Mesenchymal stem cell (in vitro differentiated cells and primary cell): Measurements from ENCODE around the gene MVB12B.

Experiments used
- DNase-seq: peaks from one replicate; pipeline ENCODE4 v3.0.0-alpha.2; 2013
- H2AFZ ChIP-seq: one replicate; pipeline ENCODE4 v1.6.1; 2013; ENCODE audit warnings: low read depth, mild to moderate bottlenecking, control low read depth, inconsistent platforms, low read length, moderate library complexity
- H2AK5ac ChIP-seq: 2 replicates; pipeline ENCODE4 v1.6.1; 2013; ENCODE audit warnings: low read length, moderate library complexity, mild to moderate bottlenecking, inconsistent platforms; ENCODE audit not compliant: severe bottlenecking
- H2BK120ac ChIP-seq: one replicate; pipeline ENCODE4 v1.6.1; 2013; ENCODE audit warnings: low read depth, mild to moderate bottlenecking, inconsistent platforms, low read length, moderate library complexity
- H2BK12ac ChIP-seq, 2 experiments: one replicate each; pipeline ENCODE4 v1.6.1; 2013; ENCODE audit warnings: inconsistent platforms in 2 of 2, low read length in 2 of 2, mild to moderate bottlenecking in 2 of 2, moderate library complexity in 2 of 2, control low read depth in 1 of 2
- H2BK15ac ChIP-seq: one replicate; pipeline ENCODE4 v1.6.1; 2013; ENCODE audit warnings: mild to moderate bottlenecking, low read depth, inconsistent platforms; ENCODE audit not compliant: poor library complexity, severe bottlenecking
- H2BK5ac ChIP-seq: 2 replicates; pipeline ENCODE4 v1.6.1; 2013; ENCODE audit warnings: low read depth, mild to moderate bottlenecking, low read length, control low read depth, inconsistent platforms; ENCODE audit not compliant: poor library complexity, severe bottlenecking
- H3K14ac ChIP-seq, 2 experiments: one replicate each; pipeline ENCODE4 v1.6.1; 2013; ENCODE audit warnings: inconsistent platforms in 2 of 2, low read length in 2 of 2, control low read depth in 1 of 2, mild to moderate bottlenecking in 1 of 2, moderate library complexity in 1 of 2
- H3K18ac ChIP-seq, 2 experiments: one replicate each; pipeline ENCODE4 v1.6.1; 2013; ENCODE audit warnings: inconsistent platforms in 2 of 2, low read length in 2 of 2, control low read depth in 1 of 2, low read depth in 1 of 2, mild to moderate bottlenecking in 1 of 2
- H3K23ac ChIP-seq, 2 experiments: one replicate each; pipeline ENCODE4 v1.6.1; 2013; ENCODE audit warnings: inconsistent platforms in 2 of 2, low read length in 2 of 2, mild to moderate bottlenecking in 2 of 2, moderate library complexity in 2 of 2, control low read depth in 1 of 2
- H3K27ac ChIP-seq: 2 replicates; pipeline ENCODE4 v1.5.1; 2013; ENCODE audit warnings: mild to moderate bottlenecking, moderate library complexity, low read length, control low read depth, inconsistent platforms; ENCODE audit not compliant: poor library complexity, severe bottlenecking
- H3K27me3 ChIP-seq, 2 experiments: 2 replicates each; pipeline versions ENCODE4 v1.6.1 to v1.7.0; 2013; ENCODE audit warnings: low read length in 2 of 2, mild to moderate bottlenecking in 2 of 2, moderate library complexity in 2 of 2, control low read depth in 1 of 2, inconsistent platforms in 1 of 2; ENCODE audit not compliant: control insufficient read depth in 1 of 2, insufficient read depth in 1 of 2
- H3K36me3 ChIP-seq, 2 experiments: 2 replicates each; pipeline versions ENCODE4 v1.6.1 to v1.7.0; 2013; ENCODE audit warnings: low read length in 2 of 2, control low read depth in 1 of 2, inconsistent platforms in 1 of 2, low read depth in 1 of 2, mild to moderate bottlenecking in 1 of 2; ENCODE audit not compliant: insufficient read depth in 2 of 2, control insufficient read depth in 1 of 2
- H3K4ac ChIP-seq, 2 experiments: one replicate each; pipeline ENCODE4 v1.6.1; 2013; ENCODE audit warnings: inconsistent platforms in 2 of 2, low read length in 2 of 2, mild to moderate bottlenecking in 2 of 2, moderate library complexity in 2 of 2, control low read depth in 1 of 2, low read depth in 1 of 2
- H3K4me1 ChIP-seq: 2 replicates; pipeline ENCODE4 v1.6.1; 2013; ENCODE audit warnings: low read depth, low read length, control low read depth; ENCODE audit not compliant: control insufficient read depth, insufficient read depth
- H3K4me2 ChIP-seq: 2 replicates; pipeline ENCODE4 v1.6.1; 2013; ENCODE audit warnings: low read length, mild to moderate bottlenecking, inconsistent platforms; ENCODE audit not compliant: poor library complexity, severe bottlenecking
- H3K4me3 ChIP-seq, 2 experiments: 2 replicates each; pipeline versions ENCODE4 v1.5.1 to v1.7.0; 2013; ENCODE audit warnings: low read length in 2 of 2, mild to moderate bottlenecking in 2 of 2, control low read depth in 1 of 2, low read depth in 1 of 2; ENCODE audit not compliant: insufficient read depth in 1 of 2
- H3K79me1 ChIP-seq: replicated peaks from 2 replicates; pipeline ENCODE4 v1.6.1; 2013; ENCODE audit warnings: mild to moderate bottlenecking, control low read depth, low read length, inconsistent platforms; ENCODE audit not compliant: poor library complexity, severe bottlenecking
- H3K9ac ChIP-seq: 2 replicates; pipeline ENCODE4 v1.7.0; 2013; ENCODE audit warnings: mild to moderate bottlenecking, low read length, moderate library complexity
- H3K9me3 ChIP-seq: 2 replicates; pipeline ENCODE4 v1.7.0; 2013; ENCODE audit warnings: mild to moderate bottlenecking, low read length; ENCODE audit not compliant: control insufficient read depth
- H4K8ac ChIP-seq: one replicate; pipeline ENCODE4 v1.6.1; 2013; ENCODE audit warnings: inconsistent platforms, mild to moderate bottlenecking, low read length, moderate library complexity
- H4K91ac ChIP-seq: one replicate; pipeline ENCODE4 v1.6.1; 2013; ENCODE audit warnings: mild to moderate bottlenecking, low read length, inconsistent platforms
- WGBS: methylation state at CpG from one replicate; pipeline ENCODE4 v1.1.7; 2013; ENCODE audit warnings: mixed read lengths; 5-methylcytosine and 5-hydroxymethylcytosine counted together

Gene MVB12B

DNA sequence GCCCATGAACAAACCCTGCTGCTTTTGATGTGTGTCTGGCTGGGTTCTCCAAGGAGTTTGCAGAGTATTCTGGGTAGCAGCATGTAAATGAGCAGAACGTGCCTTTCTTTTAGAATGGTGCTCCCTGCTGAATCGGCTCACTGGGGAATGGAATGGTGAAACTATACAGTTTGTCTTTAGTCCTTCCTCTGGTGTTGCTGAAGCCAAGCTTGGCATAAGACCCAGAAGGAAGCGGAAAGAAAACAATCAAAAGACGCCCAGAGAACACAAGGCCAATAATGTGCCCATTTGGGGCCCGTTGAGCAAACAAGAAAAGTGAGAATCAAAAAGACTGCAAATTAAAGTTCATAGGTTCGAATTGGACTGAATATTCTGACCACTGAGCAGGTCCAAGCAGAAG, 60.1 kb downstream of the MVB12B start:
- Histone ChIP-seq H3K27ac (no peak overlapping the region), H3K27me3 (no peaks in the 10 kb centered on the region), H2BK15ac (no peak overlapping the region), H3K14ac (no peak overlapping the region), H3K4me1 (no peaks in the 10 kb centered on the region), H4K91ac (no peak overlapping the region), H3K23ac (no peak overlapping the region), H3K4me3 (no peak overlapping the region), H3K36me3 (peaks cover 0 to 25% of the 10 kb centered on the region in 2 experiments), H3K9ac (no peak overlapping the region), H3K4me2 (no peak overlapping the region), H3K4ac (no peak overlapping the region), H3K18ac (no peak overlapping the region), H2AK5ac (no peak overlapping the region), H2BK120ac (no peak overlapping the region), H2BK5ac (no peak overlapping the region), H2AFZ (no peak overlapping the region), H3K79me1 (no peaks in the 10 kb centered on the region), H2BK12ac (no peak overlapping the region), H3K9me3 (no peaks in the 10 kb centered on the region), H4K8ac (no peak overlapping the region)
- no peak for DNase-seq
- 91% methylated on average over 6 of the region's 6 CpGs for WGBS

DNA sequence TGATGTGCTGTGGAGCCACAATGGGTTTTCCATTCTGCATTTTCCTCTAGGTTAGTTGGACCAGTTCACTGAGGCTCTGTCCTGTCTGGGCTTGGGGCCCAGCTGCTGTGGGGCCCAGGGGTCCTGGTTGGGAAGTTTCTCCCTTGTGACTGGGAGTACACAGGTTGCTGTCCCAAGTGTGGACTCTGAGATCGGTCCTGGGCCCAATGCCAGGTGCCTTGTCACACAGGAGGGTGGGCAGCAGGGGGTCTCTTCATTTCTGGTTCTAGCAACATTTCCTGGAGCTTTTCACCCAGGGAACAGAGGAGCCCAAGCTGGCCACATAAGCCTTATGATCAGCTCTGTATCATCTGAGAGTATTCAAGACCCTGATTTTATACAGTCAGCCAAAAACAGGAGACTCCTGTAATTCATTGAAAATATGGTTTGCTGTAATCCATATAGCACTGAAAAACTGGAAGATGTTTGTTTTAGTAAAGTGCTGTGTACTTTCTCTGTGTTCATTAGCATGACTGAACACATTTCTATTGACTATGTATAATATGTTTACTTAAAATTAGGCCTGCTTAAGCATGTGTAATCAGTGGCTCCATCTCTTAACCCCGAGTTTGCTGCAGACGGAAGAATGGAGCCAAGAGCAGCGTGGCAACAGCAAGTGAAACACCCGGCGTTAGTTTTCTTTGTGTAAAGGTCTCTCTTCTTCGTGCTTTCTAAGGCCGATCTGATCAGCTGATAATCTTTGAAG, 62.5 kb downstream of the MVB12B start:
- no peak overlapping the region for H2BK12ac ChIP-seq
- H4K8ac ChIP-seq = no peak overlapping the region
- no peak overlapping the region for H3K9ac ChIP-seq
- no peak overlapping the region for H3K4me2 ChIP-seq
- no peaks in the 10 kb centered on the region for H3K27me3 ChIP-seq
- H4K91ac ChIP-seq = no peak overlapping the region
- H3K79me1 ChIP-seq = no peaks in the 10 kb centered on the region
- no peak overlapping the region for H3K18ac ChIP-seq
- no peak overlapping the region for H2AFZ ChIP-seq
- no peak overlapping the region for H3K14ac ChIP-seq
- H3K4me1 ChIP-seq = peaks cover 1% of the 10 kb centered on the region
- no peak overlapping the region for H3K4ac ChIP-seq
- no peak overlapping the region for H2BK15ac ChIP-seq
- no peak overlapping the region for H2BK5ac ChIP-seq
- H3K9me3 ChIP-seq = no peaks in the 10 kb centered on the region
- WGBS = 87% methylated on average over 8 of the region's 8 CpGs
- no peak for DNase-seq
- peaks cover 9 to 39% of the 10 kb centered on the region in 2 experiments for H3K36me3 ChIP-seq
- H3K4me3 ChIP-seq = no peak overlapping the region
- no peak overlapping the region for H2BK120ac ChIP-seq
- H3K27ac ChIP-seq = no peak overlapping the region
- H3K23ac ChIP-seq = no peak overlapping the region
- H2AK5ac ChIP-seq = no peak overlapping the region

GRCh38 chr9:126389992-126390391, 63.4 kb downstream of the MVB12B start:
- H2BK5ac ChIP-seq = no peak overlapping the region
- H3K9ac ChIP-seq = no peak overlapping the region
- no peak overlapping the region for H2BK15ac ChIP-seq
- no peak overlapping the region for H2BK12ac ChIP-seq
- H3K14ac ChIP-seq = no peak overlapping the region
- no peak overlapping the region for H4K91ac ChIP-seq
- H3K9me3 ChIP-seq = no peaks in the 10 kb centered on the region
- H3K4ac ChIP-seq = no peak overlapping the region
- no peak overlapping the region for H2AFZ ChIP-seq
- no peak overlapping the region for H4K8ac ChIP-seq
- DNase-seq = no peak
- peaks cover 3% of the 10 kb centered on the region for H3K4me1 ChIP-seq
- no peak overlapping the region for H2BK120ac ChIP-seq
- H3K36me3 ChIP-seq = peaks cover 9 to 39% of the 10 kb centered on the region in 2 experiments
- no peak overlapping the region for H2AK5ac ChIP-seq
- no peaks in the 10 kb centered on the region for H3K27me3 ChIP-seq
- no peaks in the 10 kb centered on the region for H3K79me1 ChIP-seq
- H3K4me3 ChIP-seq = no peak overlapping the region
- 53% methylated on average over 2 of the region's 2 CpGs for WGBS
- H3K4me2 ChIP-seq = no peak overlapping the region
- no peak overlapping the region for H3K18ac ChIP-seq
- H3K27ac ChIP-seq = no peak overlapping the region
- no peak overlapping the region for H3K23ac ChIP-seq

DNA sequence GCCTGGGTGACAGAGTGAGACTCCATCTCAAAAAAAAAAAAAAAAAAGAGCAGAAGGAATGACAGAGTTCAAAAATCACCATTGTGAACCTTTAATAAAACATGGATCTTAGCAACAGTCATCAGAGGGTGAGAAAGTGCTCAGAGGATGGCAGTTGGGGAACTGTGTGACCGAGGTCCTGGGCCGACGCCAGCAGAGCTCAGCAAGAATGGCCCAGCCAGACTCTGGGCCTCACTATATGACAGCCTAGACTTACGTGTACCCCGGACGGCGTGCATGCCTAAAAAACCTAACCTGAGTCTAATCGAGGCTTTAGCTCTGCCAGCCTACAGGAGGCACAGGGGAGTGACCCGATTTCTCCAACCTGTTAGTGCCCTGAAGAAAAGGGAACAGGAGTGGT, 64.3 kb downstream of the MVB12B start:
- Histone ChIP-seq H3K9me3 (no peaks in the 10 kb centered on the region), H2BK15ac (no peak overlapping the region), H3K9ac (no peak overlapping the region), H3K36me3 (peaks cover 9 to 35% of the 10 kb centered on the region in 2 experiments), H2AFZ (no peak overlapping the region), H2BK12ac (no peak overlapping the region), H3K79me1 (no peaks in the 10 kb centered on the region), H3K4me2 (no peak overlapping the region), H3K27ac (no peak overlapping the region), H3K27me3 (no peaks in the 10 kb centered on the region), H2BK5ac (no peak overlapping the region), H3K4me1 (peaks cover 7% of the 10 kb centered on the region), H3K18ac (no peak overlapping the region), H3K4ac (no peak overlapping the region), H2AK5ac (no peak overlapping the region), H3K14ac (no peak overlapping the region), H2BK120ac (no peak overlapping the region), H4K8ac (no peak overlapping the region), H4K91ac (no peak overlapping the region), H3K4me3 (no peak overlapping the region), H3K23ac (no peak overlapping the region)
- WGBS = 96% methylated on average over 9 of the region's 9 CpGs
- DNase-seq = no peak
